H1 (cell line): ENCODE results near the gene GRID2. TPM values are rescaled to one million over a fixed set of nuclear protein-coding genes. Genes with fewer than 3 reads are reported as not detected.
"Not testable (repeated sequence)": the region's sequence is repeated elsewhere in the genome, so short reads cannot be mapped to it uniquely, and the experiment has no call there.

ENCODE experiments used
- CTCF ChIA-PET: fragments of 300-600 bp; sonication (Branson Sonifier 250); formaldehyde crosslinking; loops from one replicate; lab custom pipeline; 2021; ENCODE audit not compliant: partially characterized antibody; lab: Charles Lee
- POLR2A ChIA-PET: fragments of 300-600 bp; sonication (Branson Sonifier 250); formaldehyde crosslinking; loops from one replicate; lab custom pipeline; 2021; ENCODE audit warnings: inconsistent platforms; ENCODE audit not compliant: partially characterized antibody; lab: Charles Lee
- DNase-seq, 2 experiments: peaks; one replicate each; pipeline versions ENCODE4 v3.0.0 to v3.0.0-alpha.2; 2010 to 2022; ENCODE audit warnings: low spot score in 2 of 2, low read depth in 1 of 2, mixed read lengths in 1 of 2
- FAIRE-seq: peaks from 2 replicates; lab custom pipeline; 2011; peaks lifted over from hg19 to GRCh38; lab: Jason Lieb, UNC
- H2AFZ ChIP-seq: 2 replicates; pipeline ENCODE4 v1.8.1; 2012; ENCODE audit warnings: low read length, inconsistent platforms
- H2AK5ac ChIP-seq: 2 replicates; pipeline ENCODE4 v1.6.1; 2013; ENCODE audit warnings: low read depth, low read length
- H2BK120ac ChIP-seq: replicated peaks from 2 replicates; pipeline ENCODE3; 2013; ENCODE audit warnings: low read depth, low read length, inconsistent platforms
- H2BK12ac ChIP-seq: 2 replicates; pipeline ENCODE4 v1.6.1; 2013; ENCODE audit warnings: low read depth, low read length
- H2BK15ac ChIP-seq: 2 replicates; pipeline ENCODE4 v1.6.1; 2013; ENCODE audit warnings: low read length
- H2BK20ac ChIP-seq: 2 replicates; pipeline ENCODE4 v1.6.1; 2013; ENCODE audit warnings: low read length
- H2BK5ac ChIP-seq: 2 replicates; pipeline ENCODE4 v1.6.1; 2013; ENCODE audit warnings: low read depth, low read length
- H3K14ac ChIP-seq: 2 replicates; pipeline ENCODE4 v1.6.1; 2013; ENCODE audit warnings: inconsistent platforms; ENCODE audit not compliant: insufficient read length
- H3K18ac ChIP-seq: 2 replicates; pipeline ENCODE4 v1.6.1; 2013; ENCODE audit warnings: low read length; ENCODE audit errors: extremely low read depth
- H3K23ac ChIP-seq: 2 replicates; pipeline ENCODE4 v1.6.1; 2013; ENCODE audit warnings: inconsistent platforms; ENCODE audit not compliant: insufficient read length
- H3K23me2 ChIP-seq: 2 replicates; pipeline ENCODE4 v1.6.1; 2013; ENCODE audit warnings: low read depth, low read length
- H3K27ac ChIP-seq: 2 replicates; pipeline ENCODE4 v1.6.1; 2011; ENCODE audit warnings: low read depth, low read length, inconsistent platforms
- H3K27me3 ChIP-seq, 4 experiments: replicated peaks in 1 of 4; 1 replicate in 1 of 4; 2 replicates in 3 of 4; pipeline versions ENCODE4 v1.6.1 to v1.8.1; 2011 to 2013; ENCODE audit warnings: low read length in 3 of 4, mild to moderate bottlenecking in 3 of 4, inconsistent platforms in 2 of 4, mixed read lengths in 2 of 4, moderate library complexity in 1 of 4; ENCODE audit not compliant: control insufficient read depth in 3 of 4, insufficient read depth in 3 of 4; ENCODE audit errors: extremely low read depth in 1 of 4
- H3K36me3 ChIP-seq, 4 experiments: 2 replicates each; pipeline versions ENCODE4 v1.6.1 to v1.8.1; 2011 to 2013; ENCODE audit warnings: mild to moderate bottlenecking in 4 of 4, low read length in 3 of 4, moderate library complexity in 2 of 4, control low read depth in 1 of 4, inconsistent platforms in 1 of 4; ENCODE audit not compliant: insufficient read depth in 4 of 4, control insufficient read depth in 2 of 4
- H3K4ac ChIP-seq: replicated peaks from 2 replicates; pipeline ENCODE3; 2013; ENCODE audit warnings: low read length, low read depth, mixed read lengths, inconsistent platforms; ENCODE audit not compliant: insufficient read length
- H3K4me1 ChIP-seq, 4 experiments: replicated peaks in 1 of 4; 1 replicate in 1 of 4; 2 replicates in 3 of 4; pipeline versions ENCODE4 v1.6.1 to v1.8.1; 2011 to 2013; ENCODE audit warnings: low read length in 3 of 4, inconsistent platforms in 2 of 4, mixed read lengths in 1 of 4; ENCODE audit not compliant: insufficient read depth in 4 of 4, control insufficient read depth in 3 of 4
- H3K4me2 ChIP-seq, 2 experiments: 2 replicates each; pipeline versions ENCODE4 v1.6.1 to v1.8.1; 2011 to 2013; ENCODE audit warnings: low read depth in 2 of 2, low read length in 2 of 2, control low read depth in 1 of 2, inconsistent platforms in 1 of 2, mild to moderate bottlenecking in 1 of 2; ENCODE audit not compliant: insufficient read depth in 1 of 2
- H3K4me3 ChIP-seq, 4 experiments: fragments of 200-600, 300-600 bp in 1 of 4; sonication (generic), shearing (Covaris generic), sonication (Bioruptor Twin) in 1 of 4; 2 replicates each; pipeline versions ENCODE4 v1.5.1 to v1.8.1; 2011 to 2016; ENCODE audit warnings: low read length in 4 of 4, low read depth in 3 of 4, control low read depth in 2 of 4, inconsistent platforms in 2 of 4, mild to moderate bottlenecking in 2 of 4, mixed read lengths in 1 of 4, moderate library complexity in 1 of 4; ENCODE audit not compliant: insufficient read depth in 2 of 4; ENCODE audit errors: extremely low read depth in 1 of 4
- H3K56ac ChIP-seq: replicated peaks from 2 replicates; pipeline ENCODE3; 2013; ENCODE audit warnings: low read depth, mild to moderate bottlenecking, mixed read lengths, low read length, inconsistent platforms; ENCODE audit not compliant: insufficient read length
- H3K79me1 ChIP-seq: 2 replicates; pipeline ENCODE4 v1.6.1; 2013; ENCODE audit warnings: low read depth, low read length, control low read depth
- H3K79me2 ChIP-seq, 2 experiments: 2 replicates each; pipeline versions ENCODE4 v1.6.1 to v1.8.1; 2012 to 2013; ENCODE audit warnings: low read length in 2 of 2, mild to moderate bottlenecking in 2 of 2, inconsistent platforms in 1 of 2; ENCODE audit not compliant: insufficient read depth in 2 of 2, control insufficient read depth in 1 of 2
- H3K9ac ChIP-seq, 4 experiments: replicated peaks in 1 of 4; 1 replicate in 1 of 4; 2 replicates in 3 of 4; pipeline versions ENCODE4 v1.6.1 to v1.8.1; 2011 to 2013; ENCODE audit warnings: low read depth in 3 of 4, low read length in 3 of 4, control low read depth in 2 of 4, mild to moderate bottlenecking in 2 of 4, moderate library complexity in 2 of 4, inconsistent platforms in 1 of 4; ENCODE audit errors: extremely low read depth in 1 of 4
- H3K9me3 ChIP-seq, 2 experiments: 2 replicates each; pipeline versions ENCODE4 v1.6.1 to v1.8.1; 2012 to 2013; ENCODE audit warnings: mild to moderate bottlenecking in 2 of 2, moderate library complexity in 2 of 2, control low read depth in 1 of 2, inconsistent platforms in 1 of 2, low read depth in 1 of 2, low read length in 1 of 2, mixed read lengths in 1 of 2; ENCODE audit not compliant: insufficient read depth in 2 of 2
- H4K20me1 ChIP-seq, 2 experiments: replicated peaks in 1 of 2; 2 replicates each; pipeline versions ENCODE3 to v1.8.1; 2011 to 2013; ENCODE audit warnings: inconsistent platforms in 2 of 2, low read length in 2 of 2, mild to moderate bottlenecking in 1 of 2; ENCODE audit not compliant: insufficient read depth in 2 of 2, control insufficient read depth in 1 of 2
- H4K5ac ChIP-seq: 2 replicates; pipeline ENCODE4 v1.6.1; 2013; ENCODE audit warnings: low read length, low read depth, mixed read lengths, inconsistent platforms; ENCODE audit not compliant: insufficient read length
- H4K8ac ChIP-seq: 2 replicates; pipeline ENCODE4 v1.8.0; 2013; ENCODE audit warnings: mild to moderate bottlenecking, moderate library complexity, low read length, inconsistent platforms; ENCODE audit not compliant: insufficient read depth; ENCODE audit errors: extremely low read depth
- H4K91ac ChIP-seq: replicated peaks from 2 replicates; pipeline ENCODE3; 2013; ENCODE audit warnings: low read length, mixed read lengths, inconsistent platforms; ENCODE audit not compliant: insufficient read length
- TBP ChIP-seq: IDR thresholded peaks from 2 replicates; pipeline ENCODE4 v1.6.1; 2011; ENCODE audit warnings: low read depth, low read length, improper control_type of control experiment
- YY1 ChIP-seq: IDR thresholded peaks from 2 replicates; pipeline ENCODE4 v1.6.1; 2011; ENCODE audit warnings: low read depth, mild to moderate bottlenecking, low read length
- WGBS, 2 experiments: shearing (Covaris generic) in 1 of 2; methylation state at CpG; one replicate each; pipeline versions ENCODE4 v1.1.6 to v1.1.7; 2013 to 2015; ENCODE audit warnings: low lambda C conversion rate in 2 of 2, mixed read lengths in 2 of 2, inconsistent platforms in 1 of 2, low coverage in 1 of 2, missing lambda C conversion rate in 1 of 2; ENCODE audit not compliant: insufficient replicate concordance in 2 of 2, insufficient coverage in 1 of 2, insufficient read length in 1 of 2; ENCODE audit errors: extremely low coverage in 1 of 2, missing lambda C conversion rate in 1 of 2; 5-methylcytosine and 5-hydroxymethylcytosine counted together
- polyA plus RNA-seq, 7 experiments: library from polyadenylated mRNA; depleted of rRNA in 3 of 7; stranded (reverse) in 5 of 7; unstranded in 2 of 7; fragments of >200 nt in 5 of 7; fragments of 200-250 nt in 2 of 7; gene quantifications; 1 replicate in 5 of 7; 2 replicates in 1 of 7; 4 replicates in 1 of 7; pipeline versions ENCODE4 v1.2.1 to v1.2.3, GENCODE V29; 2011 to 2013; ENCODE audit warnings: missing spikeins in 2 of 7, mixed read lengths in 2 of 7
- total RNA-seq: library from RNA; stranded (reverse); fragmentation: NEBNext Ultra II Directional; extraction: Animal tissue kit (Norgen Biotek cat#: 25700); gene quantifications from 2 replicates; pipeline ENCODE4 v1.2.1, GENCODE V29; 2021

The GRID2 gene
- total and polyA plus RNA-seq, 2 of the 8 experiments (the other 6 are each of a cell fraction or from before 2014, with no cell fraction given), result 31.1 to 81.9 TPM

DNA sequence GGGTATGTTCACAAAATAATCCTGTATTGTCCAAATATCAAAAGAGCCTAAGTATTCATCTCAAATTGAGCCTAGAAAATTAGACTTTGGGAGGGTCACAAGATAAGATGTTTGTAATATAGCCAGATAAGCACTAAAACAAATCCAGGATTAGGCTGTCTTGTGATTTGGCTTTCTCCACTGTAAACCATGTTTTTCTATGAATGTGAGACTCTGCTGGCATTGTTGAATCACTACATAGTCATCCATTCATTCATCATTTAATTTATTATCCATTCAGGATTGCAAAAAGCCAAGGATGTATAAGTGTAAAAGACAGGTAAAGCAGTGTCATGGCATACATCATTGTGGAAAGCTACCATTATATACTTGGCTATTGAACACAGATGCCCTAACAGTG lies 148.0 kb downstream of the GRID2 start (continued):
- TF ChIP-seq TBP (no peak), YY1 (no peak)
- TF ChIP-seq, all 59 proteins: peak for 0

DNA sequence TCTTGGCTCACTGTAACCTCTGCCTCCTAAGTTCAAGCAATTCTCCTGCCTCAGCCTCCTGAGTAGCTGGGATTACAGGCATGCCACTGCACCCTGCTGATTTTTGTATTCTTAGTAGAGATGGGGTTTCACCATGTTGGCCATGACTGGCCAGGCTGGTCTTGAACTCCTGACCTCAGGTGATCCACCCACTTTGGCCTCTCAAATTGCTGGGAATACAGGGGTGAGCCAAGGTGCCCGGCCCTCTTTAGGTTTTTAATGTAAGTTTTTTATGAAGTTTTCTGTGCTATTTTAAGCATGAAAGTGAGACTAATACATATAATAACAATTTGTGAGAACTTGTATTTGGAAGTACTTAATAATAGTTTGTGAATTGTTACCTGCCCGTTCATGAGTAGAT lies 148.6 kb downstream of the GRID2 start:
- Histone ChIP-seq H3K4me2 (peak overlapping the region in 1 of 2 experiments; percentile 8; a peak in 1 of 4 replicates), H3K36me3 (peaks cover 0 to 21% (median 0%) of the 10 kb centered on the region in 4 experiments; a peak in 1 of 8 replicates), H4K20me1 (peaks cover 16 to 32% of the 10 kb centered on the region in 2 experiments), H3K4me1 (peaks cover 0 to 36% (median 8%) of the 10 kb centered on the region in 4 experiments; a peak in 6 of 7 replicates), H3K79me2 (peaks cover 53 to 99% of the 10 kb centered on the region in 2 experiments)
- H2BK20ac ChIP-seq, H3K27ac ChIP-seq, DNase-seq, H3K27me3 ChIP-seq, FAIRE-seq, H3K23me2 ChIP-seq, H4K5ac ChIP-seq, H3K9ac ChIP-seq, H2AFZ ChIP-seq, H4K8ac ChIP-seq, H2BK12ac ChIP-seq, H2AK5ac ChIP-seq, H3K79me1 ChIP-seq, H2BK120ac ChIP-seq, H3K18ac ChIP-seq, H2BK15ac ChIP-seq, H2BK5ac ChIP-seq, H4K91ac ChIP-seq, H3K23ac ChIP-seq, H3K14ac ChIP-seq, H3K9me3 ChIP-seq, H3K4ac ChIP-seq, H3K56ac ChIP-seq, CTCF ChIA-PET, H3K4me3 ChIP-seq: not testable (repeated sequence)
- 87% methylated on average over 2 of the region's 2 CpGs; no CpG with 5 or more reads in 1 of the 2 experiments for WGBS, 2 experiments
- POLR2A ChIA-PET, result interaction anchor here (0.7 to 1.3 kb wide), 3 partner anchors 15 to 147 kb away, joined by 3 to 4 read pairs (median 4); no protein-coding TSS in a partner anchor
